ENCODE measurements around the gene CBLIF. TPM values are rescaled to one million over a fixed set of nuclear protein-coding genes. Genes with fewer than 3 reads are reported as not detected.

Gene CBLIF
- total and polyA plus RNA-seq, 2 of the 8 experiments (the other 6 are each of a cell fraction or from before 2014, with no cell fraction given): not detected

DNA sequence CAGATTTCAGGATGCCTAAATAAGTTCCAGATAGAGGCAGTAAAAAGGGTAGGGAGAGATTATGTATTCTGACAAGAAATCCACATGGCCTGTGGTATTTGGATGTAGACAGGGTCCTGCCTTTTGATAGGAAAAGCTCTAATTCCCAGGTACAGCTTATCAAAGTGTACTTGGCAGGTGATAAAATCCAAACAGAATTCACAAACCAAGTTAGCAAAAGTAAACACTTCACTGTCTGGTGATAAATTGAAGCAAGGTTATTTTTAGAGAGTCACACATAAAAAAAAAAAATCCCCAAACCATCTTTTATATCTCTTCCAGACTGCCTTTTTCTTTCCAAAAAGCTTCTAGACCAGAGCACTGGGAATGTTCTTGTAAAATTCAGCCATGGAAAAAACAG lies 5.7 kb downstream of the CBLIF start:
- FAIRE-seq (no peak), DNase-seq (ENCODE audit: low read depth in 1 of 2, low spot score in 2 of 2) (no peak)
- Histone ChIP-seq H4K91ac (replicated peaks; ENCODE audit: insufficient read length, low read length) (no peak overlapping the region), H3K79me1 (ENCODE audit: low read depth, low read length) (no peaks in the 10 kb centered on the region), H3K23ac (ENCODE audit: insufficient read length) (no peak overlapping the region), H3K9ac (replicated peaks in 1 of 4; ENCODE audit: extremely low read depth in 1 of 4, low read depth in 3 of 4, low read length in 3 of 4) (no peak overlapping the region), H3K27ac (ENCODE audit: low read depth, low read length) (no peak overlapping the region), H3K79me2 (ENCODE audit: control insufficient read depth in 1 of 2, insufficient read depth in 2 of 2, low read length in 2 of 2) (no peaks in the 10 kb centered on the region), H3K9me3 (ENCODE audit: insufficient read depth in 2 of 2, low read depth in 1 of 2, low read length in 1 of 2) (0 out of 4 replicates have a peak, but pooled peaks cover 0 to 4% of the 10 kb centered on the region in 2 experiments), H3K14ac (ENCODE audit: insufficient read length) (no peak overlapping the region), H3K27me3 (replicated peaks in 1 of 4; ENCODE audit: control insufficient read depth in 3 of 4, extremely low read depth in 1 of 4, insufficient read depth in 3 of 4, low read length in 3 of 4) (no peaks in the 10 kb centered on the region), H3K4ac (replicated peaks; ENCODE audit: insufficient read length, low read depth, low read length) (no peak overlapping the region), H3K36me3 (ENCODE audit: control insufficient read depth in 2 of 4, insufficient read depth in 4 of 4, low read length in 3 of 4) (no peaks in the 10 kb centered on the region), H3K18ac (ENCODE audit: extremely low read depth, low read length) (no peak overlapping the region), H2BK15ac (ENCODE audit: low read length) (no peak overlapping the region), H4K5ac (ENCODE audit: insufficient read length, low read depth, low read length) (no peak overlapping the region), H2BK120ac (replicated peaks; ENCODE audit: low read depth, low read length) (no peak overlapping the region), H2AFZ (ENCODE audit: low read length) (no peak overlapping the region), H2BK20ac (ENCODE audit: low read length) (no peak overlapping the region), H3K4me2 (ENCODE audit: insufficient read depth in 1 of 2, low read depth in 2 of 2, low read length in 2 of 2) (no peak overlapping the region), H4K8ac (ENCODE audit: extremely low read depth, insufficient read depth, low read length) (no peak overlapping the region), H3K56ac (replicated peaks; ENCODE audit: insufficient read length, low read depth, low read length) (no peak overlapping the region), H3K4me3 (ENCODE audit: extremely low read depth in 1 of 4, insufficient read depth in 2 of 4, low read depth in 3 of 4, low read length in 4 of 4) (no peak overlapping the region), H3K4me1 (replicated peaks in 1 of 4; ENCODE audit: control insufficient read depth in 3 of 4, insufficient read depth in 4 of 4, low read length in 3 of 4) (no peaks in the 10 kb centered on the region), H2BK5ac (ENCODE audit: low read depth, low read length) (no peak overlapping the region), H2BK12ac (ENCODE audit: low read depth, low read length) (no peak overlapping the region), H2AK5ac (ENCODE audit: low read depth, low read length) (no peak overlapping the region), H4K20me1 (replicated peaks in 1 of 2; ENCODE audit: control insufficient read depth in 1 of 2, insufficient read depth in 2 of 2, low read length in 2 of 2) (no peaks in the 10 kb centered on the region), H3K23me2 (ENCODE audit: low read depth, low read length) (no peaks in the 10 kb centered on the region)
- ChIA-PET POLR2A (ENCODE audit: partially characterized antibody) (no interaction called here), CTCF (ENCODE audit: partially characterized antibody) (interaction anchor here (0.7 kb wide), 1 partner anchor 555 kb away, joined by 4 read pairs; no protein-coding TSS in a partner anchor)
- TF ChIP-seq ASH2L (IDR thresholded peaks at IDR 0.05; ENCODE audit: low read length): no peak
- no peak for TF ChIP-seq NANOG (IDR thresholded peaks at IDR 0.05; ENCODE audit: insufficient read depth, low read depth, low read length, poor library complexity, severe bottlenecking)
- TF ChIP-seq NRF1 (IDR thresholded peaks at IDR 0.05; ENCODE audit: low read depth, low read length): no peak
- no peak for TF ChIP-seq ZNF274 (IDR thresholded peaks at IDR 0.05; ENCODE audit: borderline replicate concordance, extremely low read depth, low read length)
- TF ChIP-seq USF2 (IDR thresholded peaks at IDR 0.05; ENCODE audit: low read length): no peak
- TF ChIP-seq SP2 (IDR thresholded peaks at IDR 0.05; ENCODE audit: low read length): no peak
- TF ChIP-seq SRF (IDR thresholded peaks at IDR 0.05; ENCODE audit: low read depth, low read length): no peak
- TF ChIP-seq E2F6 (IDR thresholded peaks at IDR 0.05): no peak
- TF ChIP-seq KDM4A (IDR thresholded peaks at IDR 0.05; ENCODE audit: low read depth, low read length, severe bottlenecking): no peak

Data from H1 (cell line).